Activated CD4-positive, alpha-beta memory T cell treated with anti-CD3 and anti-CD28 coated beads, Interleukin-2, amount 10 ng/mL, durations not matched to agents 7 days and 5 days (primary cell): ENCODE measurements around the gene RCC2. TPM values are rescaled to one million over a fixed set of nuclear protein-coding genes. Genes with fewer than 3 reads are reported as not detected.

Experiments used
- CTCF ChIA-PET: fragments of 350-600 bp; sonication (Branson Sonifier 250); formaldehyde crosslinking; loops from one replicate; lab custom pipeline; 2021; ENCODE audit warnings: antibody characterized with exemption, inconsistent platforms; lab: Charles Lee
- POLR2A ChIA-PET: fragments of 350-600 bp; sonication (Branson Sonifier 250); formaldehyde crosslinking; loops from one replicate; lab custom pipeline; 2021; ENCODE audit warnings: antibody characterized with exemption; lab: Charles Lee
- DNase-seq: peaks from one replicate; pipeline ENCODE4 v3.0.0-alpha.2; 2020
- H3K27ac Mint-ChIP-seq: one replicate; pipeline ENCODE4 v1.8.0; 2021; ENCODE audit warnings: mild to moderate bottlenecking, mixed read lengths
- H3K27me3 Mint-ChIP-seq: one replicate; pipeline ENCODE4 v1.8.0; 2021; ENCODE audit warnings: mixed read lengths
- H3K36me3 Mint-ChIP-seq: one replicate; pipeline ENCODE4 v1.8.0; 2021; ENCODE audit warnings: low read depth, mixed read lengths
- H3K4me1 Mint-ChIP-seq: one replicate; pipeline ENCODE4 v1.8.0; 2021; ENCODE audit warnings: mixed read lengths
- H3K4me3 Mint-ChIP-seq: one replicate; pipeline ENCODE4 v1.8.0; 2021; ENCODE audit warnings: mild to moderate bottlenecking, mixed read lengths
- H3K9me3 Mint-ChIP-seq: one replicate; pipeline ENCODE4 v1.8.0; 2021; ENCODE audit warnings: mixed read lengths
- total RNA-seq, 2 experiments: library from RNA; stranded (reverse); gene quantifications; one replicate each; pipeline ENCODE4 v1.2.3, GENCODE V29; 2021

Gene RCC2
- total RNA-seq, 2 experiments from 2014 or later, result 111 to 114 TPM

DNA sequence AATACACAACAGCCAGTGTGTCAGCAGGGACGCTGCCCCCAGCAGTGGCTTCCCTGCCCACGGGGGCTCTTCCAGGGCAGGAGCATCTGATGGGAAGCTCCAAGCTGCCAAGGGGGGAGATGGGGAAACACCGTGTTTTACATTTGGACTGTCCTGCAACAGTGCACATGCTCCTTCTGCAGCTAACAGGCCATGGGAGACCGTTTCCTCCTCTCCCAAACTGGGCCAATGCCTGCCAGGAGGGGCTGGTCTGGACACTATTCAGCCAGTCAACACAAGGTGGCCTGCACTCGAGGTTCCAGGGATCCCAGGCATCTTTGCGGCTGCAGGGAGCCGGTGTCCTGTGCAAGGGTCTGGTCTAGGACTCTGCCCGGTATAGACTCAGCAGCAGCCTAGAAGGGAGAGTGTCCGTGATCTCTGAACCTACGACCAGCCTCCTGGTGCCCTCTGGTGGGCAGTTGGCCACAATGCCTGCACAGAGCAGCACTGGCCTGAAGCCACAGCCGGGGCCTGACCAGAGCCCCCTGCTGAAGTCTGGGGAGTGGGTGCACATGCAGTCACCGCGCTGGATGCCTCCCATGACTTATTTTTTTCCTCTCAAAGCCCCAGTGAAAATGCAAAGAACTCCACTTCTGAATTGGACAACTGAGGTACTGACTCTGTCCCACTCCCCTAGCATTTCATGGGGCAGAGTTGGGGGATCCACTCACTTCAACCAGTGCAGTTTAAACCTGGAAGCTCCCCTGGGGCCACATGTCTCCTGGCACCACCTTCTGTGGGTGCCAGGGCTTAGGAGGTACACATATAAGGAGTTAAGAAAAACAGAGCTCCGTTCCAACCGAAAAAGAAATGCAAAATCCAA, 33.3 kb downstream of the RCC2 start:
- Mint-ChIP-seq H3K27me3 (no peaks in the 10 kb centered on the region), H3K4me1 (peaks cover 3% of the 10 kb centered on the region), H3K4me3 (no peak overlapping the region), H3K36me3 (peaks cover 40% of the 10 kb centered on the region), H3K27ac (no peak overlapping the region), H3K9me3 (no peaks in the 10 kb centered on the region)
- ChIA-PET POLR2A (interaction anchor here (1.1 kb wide), 1 partner anchor 15 kb away, joined by 3 read pairs; no protein-coding TSS in a partner anchor), CTCF (interaction anchor here (1.2 kb wide), 1 partner anchor 46 kb away, joined by 3 read pairs; no protein-coding TSS in a partner anchor)
- peak; percentile 52 for DNase-seq

DNA sequence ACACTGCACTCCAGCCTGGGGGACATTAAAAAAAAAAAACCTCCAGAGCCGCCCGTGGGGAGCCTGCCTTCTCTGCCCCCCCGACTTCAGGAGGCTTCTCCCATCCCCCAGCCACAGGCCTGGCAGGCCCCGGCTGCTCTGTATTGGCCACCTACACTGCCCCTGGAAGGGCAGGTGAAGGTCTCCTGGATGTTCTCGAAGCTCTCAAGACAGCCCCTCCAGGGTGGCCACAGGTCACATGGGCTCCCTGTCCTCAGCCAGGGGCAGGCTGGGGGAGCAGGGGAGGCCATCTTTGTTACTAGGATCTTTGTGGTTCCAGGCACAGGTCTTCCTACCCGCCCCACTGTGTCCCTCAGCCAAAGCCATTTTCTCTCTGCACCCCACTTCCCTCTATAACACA, 34.7 kb downstream of the RCC2 start:
- Mint-ChIP-seq H3K4me3 (no peak overlapping the region), H3K27me3 (no peaks in the 10 kb centered on the region), H3K4me1 (no peaks in the 10 kb centered on the region), H3K27ac (no peak overlapping the region), H3K36me3 (peaks cover 28% of the 10 kb centered on the region), H3K9me3 (no peaks in the 10 kb centered on the region)
- ChIA-PET POLR2A (interaction anchor here (1.1 kb wide), 1 partner anchor 14 kb away, joined by 3 read pairs; no protein-coding TSS in a partner anchor), CTCF (no interaction called here)
- DNase-seq, result no peak

DNA sequence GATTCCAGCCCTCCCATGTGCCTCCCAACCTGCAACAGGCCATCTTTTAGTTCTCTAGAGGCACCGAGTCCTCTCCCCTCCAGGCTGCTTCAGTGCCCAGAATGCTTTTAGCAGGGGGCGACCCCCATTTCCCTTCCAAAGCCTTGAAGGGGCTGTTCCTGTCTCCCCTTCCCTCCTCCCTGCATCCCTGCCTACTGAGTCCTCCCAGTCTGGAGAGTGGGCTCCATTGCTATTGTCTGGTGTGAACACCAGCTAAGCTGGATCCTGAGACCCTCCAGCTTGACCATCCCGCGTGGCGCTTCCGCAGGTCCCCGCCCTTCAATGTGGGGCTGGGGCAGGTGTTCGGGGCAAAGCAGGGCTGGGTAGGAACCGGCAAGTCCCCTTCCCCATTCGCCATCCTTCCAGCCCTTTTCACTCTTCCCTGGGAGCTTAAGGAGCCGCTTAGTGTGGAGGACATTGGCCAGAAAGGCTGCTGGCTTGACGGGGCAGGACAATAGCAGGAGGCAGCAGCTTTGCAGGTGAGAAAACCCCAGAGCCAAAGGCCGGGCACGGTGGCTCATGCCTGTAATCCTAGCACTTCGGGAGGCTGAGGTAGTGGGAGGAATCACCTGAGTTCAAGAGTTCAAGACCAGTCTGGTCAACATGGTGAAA, 35.3 kb downstream of the RCC2 start:
- Mint-ChIP-seq H3K27me3 (no peaks in the 10 kb centered on the region), H3K4me1 (no peaks in the 10 kb centered on the region), H3K27ac (no peak overlapping the region), H3K36me3 (peaks cover 23% of the 10 kb centered on the region), H3K9me3 (no peaks in the 10 kb centered on the region), H3K4me3 (no peak overlapping the region)
- ChIA-PET CTCF (no interaction called here), POLR2A (no interaction called here)
- DNase-seq, result no peak

DNA sequence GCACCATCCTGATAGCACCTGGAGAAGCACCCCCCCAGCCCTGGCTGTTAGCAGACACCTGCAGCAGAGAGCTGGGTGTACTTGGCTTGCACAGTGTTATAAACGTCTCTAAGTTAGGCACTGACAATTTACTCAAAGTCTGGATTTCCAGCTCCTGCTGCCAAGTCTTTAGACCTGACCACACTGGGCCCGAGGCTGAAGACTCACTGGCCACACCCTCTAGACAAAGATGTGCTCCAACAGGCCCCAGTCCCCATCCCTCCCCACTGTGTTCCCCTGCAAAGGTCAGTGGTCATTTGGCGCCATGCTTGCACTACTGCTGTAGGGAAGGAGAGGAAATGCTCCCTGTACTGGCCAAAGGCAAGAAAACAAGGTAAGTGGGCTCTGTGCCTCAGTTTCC, 36.4 kb downstream of the RCC2 start:
- Mint-ChIP-seq H3K27ac (no peak overlapping the region), H3K4me3 (no peak overlapping the region), H3K9me3 (no peaks in the 10 kb centered on the region), H3K36me3 (peaks cover 13% of the 10 kb centered on the region), H3K4me1 (no peaks in the 10 kb centered on the region), H3K27me3 (no peaks in the 10 kb centered on the region)
- POLR2A ChIA-PET, result no interaction called here
- CTCF ChIA-PET, result interaction anchor here (1.0 kb wide), 1 partner anchor 17 kb away, joined by 3 read pairs; no protein-coding TSS in a partner anchor
- DNase-seq, result no peak

DNA sequence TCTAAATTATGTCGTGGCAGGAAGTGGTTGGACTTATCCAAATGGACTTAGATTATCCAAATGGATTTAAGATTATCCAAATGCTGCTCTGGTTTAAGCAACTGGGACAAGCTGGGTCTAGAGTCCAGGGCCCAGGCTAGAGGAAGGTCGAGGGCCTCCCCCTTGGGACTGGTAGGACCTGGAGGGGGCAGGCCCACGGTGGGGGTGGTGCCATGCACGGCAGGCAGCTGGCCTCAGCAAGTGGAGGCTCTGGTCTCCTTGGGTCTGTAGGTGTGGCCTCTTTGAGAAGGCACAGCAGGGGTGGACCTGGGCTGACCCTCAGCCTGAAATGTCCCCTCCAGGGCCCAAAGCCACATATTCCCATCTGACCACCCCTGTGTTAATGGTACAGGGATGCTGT, 37.6 kb downstream of the RCC2 start:
- Mint-ChIP-seq H3K9me3 (no peaks in the 10 kb centered on the region), H3K27ac (no peak overlapping the region), H3K4me1 (no peaks in the 10 kb centered on the region), H3K27me3 (no peaks in the 10 kb centered on the region), H3K36me3 (peaks cover 2% of the 10 kb centered on the region), H3K4me3 (no peak overlapping the region)
- ChIA-PET POLR2A (no interaction called here), CTCF (no interaction called here)
- no peak for DNase-seq

DNA sequence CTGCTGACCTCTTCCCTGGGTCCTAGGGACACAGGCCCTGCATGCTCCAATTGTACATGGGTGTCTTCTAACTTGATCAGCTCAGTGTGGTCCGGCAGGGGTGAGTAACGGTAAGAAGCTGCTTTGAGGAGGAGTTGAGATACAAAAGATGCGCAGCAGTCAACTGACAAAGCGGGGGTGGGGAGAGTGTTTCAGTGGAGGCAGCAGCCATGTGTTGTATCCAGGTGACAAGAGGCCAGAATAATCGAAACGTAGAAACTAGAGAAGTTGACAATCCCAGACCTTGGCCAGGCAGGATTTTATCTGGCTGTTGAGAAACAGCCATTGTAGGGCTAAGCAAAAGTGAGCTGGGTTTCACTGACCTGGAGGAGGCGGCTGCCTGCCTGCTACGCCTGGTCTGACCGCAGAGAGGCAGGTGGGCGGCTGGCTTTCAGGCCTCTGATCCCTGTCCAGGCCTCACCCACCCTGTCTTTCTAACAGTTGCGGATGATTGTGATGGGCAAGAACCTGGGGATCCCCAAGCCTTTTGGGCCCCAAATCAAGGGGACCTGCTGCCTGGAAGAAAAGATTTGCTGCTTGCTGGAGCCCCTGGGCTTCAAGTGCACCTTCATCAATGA, 38.6 kb downstream of the RCC2 start:
- H3K4me1 Mint-ChIP-seq, result no peaks in the 10 kb centered on the region
- H3K4me3 Mint-ChIP-seq, result no peak overlapping the region
- no peak for DNase-seq
- POLR2A ChIA-PET, result no interaction called here
- CTCF ChIA-PET, result no interaction called here
- H3K9me3 Mint-ChIP-seq, result no peaks in the 10 kb centered on the region
- H3K27ac Mint-ChIP-seq, result no peak overlapping the region
- H3K27me3 Mint-ChIP-seq, result peaks cover 1% of the 10 kb centered on the region
- no peaks in the 10 kb centered on the region for H3K36me3 Mint-ChIP-seq

DNA sequence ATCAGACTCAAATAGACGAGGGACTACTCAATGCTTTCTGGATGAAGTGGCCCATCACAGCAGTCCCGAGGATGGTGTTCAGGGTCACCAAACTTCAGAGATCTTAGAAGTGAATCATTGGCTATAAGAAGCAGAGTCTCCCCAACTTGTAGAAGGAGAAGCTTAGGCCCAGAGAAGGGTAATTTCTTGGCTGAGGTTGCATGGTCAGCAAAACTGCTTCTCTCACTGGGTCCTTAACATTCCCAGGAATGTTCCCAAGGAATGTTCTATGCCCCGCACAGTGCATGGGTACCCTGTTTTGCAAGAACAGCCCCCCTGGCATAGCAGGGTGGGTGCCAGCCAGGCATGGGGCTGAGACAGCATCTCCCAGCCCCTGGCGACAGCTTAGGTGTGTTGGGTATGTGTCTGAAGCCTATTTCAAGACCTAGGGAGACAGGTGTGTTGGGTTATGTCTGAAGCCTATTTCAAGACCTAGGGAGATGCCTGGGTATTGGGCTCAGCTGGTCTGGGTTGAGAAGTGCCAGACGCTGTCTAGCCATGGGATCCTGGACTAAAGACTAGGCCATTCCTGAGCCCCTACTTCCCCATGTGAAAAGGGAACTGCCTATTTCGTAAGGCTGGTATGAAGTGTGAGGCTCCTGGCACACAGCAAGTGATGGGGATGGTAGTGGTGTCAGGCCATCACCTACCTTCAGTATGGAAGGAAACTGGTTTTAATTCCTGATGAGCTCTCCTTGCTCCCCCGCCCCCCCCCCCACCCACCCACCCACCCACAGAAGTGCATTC, 41.4 kb downstream of the RCC2 start:
- Mint-ChIP-seq H3K4me1 (peaks cover 9% of the 10 kb centered on the region), H3K36me3 (no peaks in the 10 kb centered on the region), H3K4me3 (no peak overlapping the region), H3K27me3 (peaks cover 3% of the 10 kb centered on the region), H3K9me3 (no peaks in the 10 kb centered on the region), H3K27ac (no peak overlapping the region)
- CTCF ChIA-PET, result no interaction called here
- no peak for DNase-seq
- POLR2A ChIA-PET, result no interaction called here

DNA sequence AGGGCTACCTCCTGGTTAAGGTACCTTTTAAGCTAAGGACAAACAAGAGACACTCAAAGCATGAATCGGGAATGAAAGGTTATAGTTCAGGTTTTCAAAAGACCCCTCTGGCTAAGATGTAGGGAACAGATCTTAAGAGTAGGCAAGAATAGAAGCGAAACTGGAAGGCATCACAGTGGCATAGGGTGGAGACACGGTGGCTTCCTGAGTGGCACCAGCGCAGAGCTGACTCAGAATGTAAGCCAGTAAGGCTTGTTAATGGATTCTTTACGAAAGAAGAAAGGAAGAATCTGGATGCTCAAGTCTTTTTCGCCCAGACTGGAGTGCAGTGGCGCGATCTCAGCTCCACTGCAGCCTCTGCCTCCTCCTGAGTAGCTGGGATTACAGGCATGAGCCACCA, 46.2 kb downstream of the RCC2 start:
- Mint-ChIP-seq H3K4me3 (no peak overlapping the region), H3K27me3 (peaks cover 6% of the 10 kb centered on the region), H3K9me3 (no peaks in the 10 kb centered on the region), H3K36me3 (no peaks in the 10 kb centered on the region), H3K4me1 (peaks cover 17% of the 10 kb centered on the region), H3K27ac (peak overlapping the region; percentile 62)
- DNase-seq, result peak; percentile 48
- ChIA-PET CTCF (no interaction called here), POLR2A (no interaction called here)

DNA sequence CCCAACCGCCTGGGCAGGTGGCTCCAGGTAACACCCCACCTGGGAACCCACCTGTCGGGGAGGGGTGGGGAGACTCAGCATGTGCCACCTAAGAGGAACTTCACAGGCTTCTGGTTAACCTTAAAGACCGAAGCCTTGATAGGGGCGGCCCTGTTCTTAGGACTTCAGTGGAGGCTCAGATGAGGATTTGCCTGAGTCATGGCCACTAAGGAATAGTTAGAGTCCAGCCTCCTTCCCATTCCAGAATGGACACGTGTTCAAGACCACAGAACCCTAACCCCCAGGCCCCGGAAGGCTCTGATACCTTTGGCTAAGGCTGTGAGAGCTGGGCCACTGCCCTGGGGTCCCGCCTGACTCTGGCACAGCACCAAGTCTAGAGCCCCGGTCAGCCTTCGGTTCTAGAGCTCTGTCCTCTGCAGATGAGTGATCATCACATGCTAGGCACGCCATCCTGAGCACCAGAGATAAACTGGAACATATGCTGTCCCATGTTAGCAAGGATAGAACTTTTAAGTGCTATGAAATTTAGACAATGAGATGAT, 47.2 kb downstream of the RCC2 start:
- no peak overlapping the region for H3K4me3 Mint-ChIP-seq
- H3K27ac Mint-ChIP-seq, result no peak overlapping the region
- H3K9me3 Mint-ChIP-seq, result no peaks in the 10 kb centered on the region
- H3K27me3 Mint-ChIP-seq, result peaks cover 6% of the 10 kb centered on the region
- H3K36me3 Mint-ChIP-seq, result no peaks in the 10 kb centered on the region
- ChIA-PET POLR2A (no interaction called here), CTCF (no interaction called here)
- peaks cover 17% of the 10 kb centered on the region for H3K4me1 Mint-ChIP-seq
- DNase-seq, result no peak

DNA sequence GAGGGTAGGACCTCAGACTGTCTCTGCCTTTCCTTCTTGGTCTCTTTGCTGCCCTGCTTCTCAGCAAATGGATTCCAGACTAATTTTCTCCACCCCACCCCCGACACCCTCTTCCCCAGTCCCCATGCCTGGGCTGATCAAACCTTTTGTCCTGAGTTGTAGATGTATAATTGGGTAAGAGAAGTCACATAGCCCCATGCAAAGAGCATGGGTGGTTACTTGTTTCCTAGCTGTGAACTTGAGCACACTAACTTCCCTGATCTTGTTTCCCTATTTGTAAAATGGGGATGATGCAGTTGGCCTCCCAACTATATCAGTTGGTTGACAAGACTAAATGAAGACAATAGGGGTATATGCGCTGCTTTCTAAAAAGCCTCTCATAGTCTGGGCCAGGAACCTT, 58.3 kb downstream of the RCC2 start:
- no peaks in the 10 kb centered on the region for H3K4me1 Mint-ChIP-seq
- no peak for DNase-seq
- no peak overlapping the region for H3K27ac Mint-ChIP-seq
- ChIA-PET CTCF (no interaction called here), POLR2A (no interaction called here)
- H3K27me3 Mint-ChIP-seq, result peaks cover 32% of the 10 kb centered on the region
- no peaks in the 10 kb centered on the region for H3K9me3 Mint-ChIP-seq
- no peaks in the 10 kb centered on the region for H3K36me3 Mint-ChIP-seq
- H3K4me3 Mint-ChIP-seq, result no peak overlapping the region

DNA sequence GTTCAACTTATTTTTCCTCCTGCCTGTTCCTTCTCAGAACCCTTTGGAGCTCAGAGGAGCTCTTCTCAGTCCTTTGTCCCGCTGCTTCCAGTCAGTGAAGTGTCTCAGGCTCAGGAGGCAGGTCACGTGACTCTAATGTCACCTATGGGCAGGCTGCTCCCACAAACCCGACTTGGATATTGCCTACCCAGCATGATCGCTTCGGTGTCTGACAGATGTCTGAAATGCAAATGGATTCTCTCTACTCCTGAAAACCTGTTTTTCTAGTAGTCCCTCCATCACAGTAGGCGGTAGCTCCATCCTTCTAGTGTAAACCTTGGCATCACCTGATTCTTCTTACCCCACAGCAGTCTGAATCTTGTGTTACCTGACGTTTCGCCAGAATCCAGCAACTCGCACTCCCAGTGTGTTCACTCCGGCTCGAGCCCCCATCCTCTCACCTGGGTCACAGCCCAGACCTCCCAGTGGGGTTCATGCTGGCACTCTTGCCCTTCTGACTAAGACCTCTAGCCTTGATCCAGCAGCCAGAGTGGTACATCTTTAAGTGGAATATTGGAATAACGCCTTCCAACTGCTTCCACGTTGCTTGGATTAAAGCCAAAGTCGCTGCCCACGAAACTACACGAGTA, 62.0 kb downstream of the RCC2 start:
- Mint-ChIP-seq H3K9me3 (no peaks in the 10 kb centered on the region), H3K27ac (no peak overlapping the region), H3K36me3 (no peaks in the 10 kb centered on the region), H3K4me1 (no peaks in the 10 kb centered on the region), H3K27me3 (peaks cover 22% of the 10 kb centered on the region), H3K4me3 (no peak overlapping the region)
- no peak for DNase-seq
- CTCF ChIA-PET, result no interaction called here
- POLR2A ChIA-PET, result no interaction called here

DNA sequence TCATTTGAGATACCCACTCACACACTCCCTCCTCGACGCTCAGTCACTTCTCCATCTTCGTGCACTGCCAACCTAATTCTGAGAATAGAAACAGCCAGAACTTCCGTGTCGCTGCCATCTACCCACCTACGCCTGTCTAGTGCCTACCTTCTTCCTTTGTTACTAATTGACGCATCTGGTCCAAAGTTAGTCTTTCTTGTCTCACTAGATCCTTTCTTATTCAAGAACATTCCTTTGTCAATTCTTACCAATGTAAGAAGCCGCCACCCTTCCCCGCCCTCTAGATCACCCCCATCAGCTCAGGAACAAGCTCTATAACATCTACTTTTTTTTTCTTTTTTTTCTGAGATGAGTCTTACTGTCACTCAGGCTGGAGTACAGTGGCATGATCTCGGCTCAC, 63.8 kb downstream of the RCC2 start:
- Mint-ChIP-seq H3K4me1 (no peaks in the 10 kb centered on the region), H3K27ac (no peak overlapping the region), H3K36me3 (no peaks in the 10 kb centered on the region), H3K27me3 (peaks cover 10% of the 10 kb centered on the region), H3K9me3 (no peaks in the 10 kb centered on the region), H3K4me3 (no peak overlapping the region)
- ChIA-PET CTCF (no interaction called here), POLR2A (no interaction called here)
- DNase-seq, result no peak
